ENCODE results near the gene BACE2. TPM values are rescaled to one million over a fixed set of nuclear protein-coding genes. Genes with fewer than 3 reads are reported as not detected.

The BACE2 gene
- total RNA-seq, 1 experiment from 2014 or later: 23.2 TPM

DNA sequence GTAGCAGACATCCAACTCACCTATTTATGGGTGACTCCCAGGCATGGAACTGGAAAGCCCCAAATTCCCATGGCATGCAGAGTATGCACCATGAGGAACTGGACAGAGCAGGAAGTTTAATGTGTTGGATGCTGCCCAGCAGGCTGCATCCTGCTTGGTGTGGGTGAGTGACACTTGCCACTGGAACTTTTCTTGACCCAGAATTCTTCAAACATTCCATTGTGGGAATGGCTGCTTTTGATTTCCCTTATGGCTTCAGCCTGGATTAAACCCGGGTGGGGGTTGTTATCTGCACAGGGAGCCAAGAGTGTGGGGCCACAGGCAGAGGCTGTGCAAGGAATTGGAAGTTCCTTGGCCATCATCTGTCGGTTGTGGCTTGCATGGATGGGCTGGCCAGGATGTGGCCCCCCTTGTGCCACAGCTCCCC, 26.9 kb upstream of the BACE2 start:
- TF ChIP-seq POLR2A (IDR thresholded peaks at IDR 0.05; ENCODE audit: borderline replicate concordance, extremely low read depth, insufficient read depth, insufficient read length) (no peak), FOSL1 (IDR thresholded peaks at IDR 0.05; ENCODE audit: low read depth) (no peak), EZH2phosphoT487 (IDR thresholded peaks at IDR 0.05; ENCODE audit: borderline replicate concordance) (no peak), MAX (IDR thresholded peaks at IDR 0.05) (no peak), JUND (IDR thresholded peaks at IDR 0.05) (no peak), RAD21 (IDR thresholded peaks at IDR 0.05; ENCODE audit: low read depth) (no peak), ZBTB33 (IDR thresholded peaks at IDR 0.05; ENCODE audit: extremely low read depth, insufficient replicate concordance, low read length) (no peak), ELF1 (IDR thresholded peaks at IDR 0.05; ENCODE audit: borderline replicate concordance, low read depth) (no peak)
- TF ChIP-seq, protein P1, sequence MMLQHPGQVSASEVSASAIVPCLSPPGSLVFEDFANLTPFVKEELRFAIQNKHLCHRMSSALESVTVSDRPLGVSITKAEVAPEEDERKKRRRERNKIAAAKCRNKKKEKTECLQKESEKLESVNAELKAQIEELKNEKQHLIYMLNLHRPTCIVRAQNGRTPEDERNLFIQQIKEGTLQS (IDR thresholded peaks at IDR 0.05): no peak
- TF ChIP-seq, protein P2, sequence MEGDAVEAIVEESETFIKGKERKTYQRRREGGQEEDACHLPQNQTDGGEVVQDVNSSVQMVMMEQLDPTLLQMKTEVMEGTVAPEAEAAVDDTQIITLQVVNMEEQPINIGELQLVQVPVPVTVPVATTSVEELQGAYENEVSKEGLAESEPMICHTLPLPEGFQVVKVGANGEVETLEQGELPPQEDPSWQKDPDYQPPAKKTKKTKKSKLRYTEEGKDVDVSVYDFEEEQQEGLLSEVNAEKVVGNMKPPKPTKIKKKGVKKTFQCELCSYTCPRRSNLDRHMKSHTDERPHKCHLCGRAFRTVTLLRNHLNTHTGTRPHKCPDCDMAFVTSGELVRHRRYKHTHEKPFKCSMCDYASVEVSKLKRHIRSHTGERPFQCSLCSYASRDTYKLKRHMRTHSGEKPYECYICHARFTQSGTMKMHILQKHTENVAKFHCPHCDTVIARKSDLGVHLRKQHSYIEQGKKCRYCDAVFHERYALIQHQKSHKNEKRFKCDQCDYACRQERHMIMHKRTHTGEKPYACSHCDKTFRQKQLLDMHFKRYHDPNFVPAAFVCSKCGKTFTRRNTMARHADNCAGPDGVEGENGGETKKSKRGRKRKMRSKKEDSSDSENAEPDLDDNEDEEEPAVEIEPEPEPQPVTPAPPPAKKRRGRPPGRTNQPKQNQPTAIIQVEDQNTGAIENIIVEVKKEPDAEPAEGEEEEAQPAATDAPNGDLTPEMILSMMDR (IDR thresholded peaks at IDR 0.05 in 2 of 3, conservative IDR thresholded peaks at IDR 0.05 in 1 of 3; ENCODE audit: borderline replicate concordance in 1 of 3, insufficient read depth in 1 of 3, low read depth in 2 of 3, low read length in 2 of 3): no peak
- H3K27ac ChIP-seq (ENCODE audit: low read depth, low read length): no peak overlapping the region
- intact Hi-C loops (cut with micrococcal nuclease): no loop called here
- H4K20me1 ChIP-seq (ENCODE audit: insufficient read depth): no peaks in the 10 kb centered on the region
- no peaks in the 10 kb centered on the region for H3K9me3 ChIP-seq (ENCODE audit: control insufficient read depth in 1 of 2, insufficient read depth in 1 of 2, low read depth in 1 of 2, low read length in 2 of 2)
- peaks cover 0 to 7% of the 10 kb centered on the region in 2 experiments; a peak in 1 of 4 replicates for H3K4me1 ChIP-seq (ENCODE audit: control insufficient read depth in 1 of 2, insufficient read depth in 2 of 2, low read length in 2 of 2)
- H3K9ac ChIP-seq (ENCODE audit: low read length): no peak overlapping the region
- H3K4me2 ChIP-seq (ENCODE audit: low read length): no peak overlapping the region
- H3K4me3 ChIP-seq (replicated peaks in 1 of 2; ENCODE audit: low read depth in 1 of 2, low read length in 2 of 2): no peak overlapping the region
- ChIA-PET RAD21 (ENCODE audit: low non-redundant PET in 1 of 2, low total read pairs in 2 of 2, uncharacterized antibody in 2 of 2, unreplicated experiment in 2 of 2) (no interaction called here), POLR2A (no interaction called here), CTCF (no interaction called here)
- no peak for ATAC-seq
- H2AFZ ChIP-seq (ENCODE audit: low read depth, low read length, poor library complexity, severe bottlenecking): no peak overlapping the region
- H3K36me3 ChIP-seq (ENCODE audit: control insufficient read depth in 1 of 2, insufficient read depth in 2 of 2, low read length in 2 of 2): no peaks in the 10 kb centered on the region
- no peaks in the 10 kb centered on the region for H3K9me2 ChIP-seq (ENCODE audit: insufficient read depth)
- H3K79me2 ChIP-seq (ENCODE audit: insufficient read depth, low read length): no peaks in the 10 kb centered on the region
- no TSS peak for BruUV-seq (replicated peaks)
- no peak for DNase-seq (ENCODE audit: low read depth, low spot score)
- peaks cover 8% of the 10 kb centered on the region; the same call in 1 of the 2 replicates for H3K27me3 ChIP-seq (ENCODE audit: insufficient read depth, low read length)

Data from HCT116 (cell line).